BE2C (cell line): ENCODE measurements around the gene SULT1B1.

Experiments used
- DNase-seq: peaks from one replicate; pipeline ENCODE4 v3.0.0-alpha.2; 2020
- H3K27me3 ChIP-seq: fragments of 250-450 bp; sonication (Bioruptor Pico); 2 replicates; pipeline ENCODE4 v1.5.1; 2020; ENCODE audit warnings: mild to moderate bottlenecking
- H3K36me3 ChIP-seq: fragments of 250-450 bp; sonication (Bioruptor Pico); 2 replicates; pipeline ENCODE4 v1.5.1; 2020; ENCODE audit warnings: mild to moderate bottlenecking
- H3K4me1 ChIP-seq: fragments of 250-450 bp; sonication (Bioruptor Pico); 2 replicates; pipeline ENCODE4 v1.5.1; 2020
- H3K4me3 ChIP-seq: 2 replicates; pipeline ENCODE4 v1.5.1; 2011; ENCODE audit warnings: low read depth, low read length
- H3K9me3 ChIP-seq: fragments of 250-450 bp; sonication (Bioruptor Pico); 2 replicates; pipeline ENCODE4 v1.5.1; 2020
- CTCF ChIP-seq: IDR thresholded peaks from 2 replicates; pipeline ENCODE4 v1.5.1; 2012; ENCODE audit warnings: mild to moderate bottlenecking, low read depth, low read length

The SULT1B1 gene

GRCh38 chr4:69717778-69718177, 42.6 kb downstream of the SULT1B1 start:
- TF ChIP-seq CTCF: no peak

GRCh38 chr4:69716654-69717053, 43.8 kb downstream of the SULT1B1 start:
- no peaks in the 10 kb centered on the region for H3K9me3 ChIP-seq
- H3K4me1 ChIP-seq: no peaks in the 10 kb centered on the region
- no peak for TF ChIP-seq CTCF
- no peak for DNase-seq
- no peaks in the 10 kb centered on the region for H3K36me3 ChIP-seq
- no peaks in the 10 kb centered on the region; the same call in 1 of the 2 replicates for H3K27me3 ChIP-seq
- no peak overlapping the region for H3K4me3 ChIP-seq

More at GRCh38 chr4:69717778-69718177, 42.6 kb downstream of the SULT1B1 start:
- no peak for DNase-seq
- H3K9me3 ChIP-seq: no peaks in the 10 kb centered on the region
- H3K27me3 ChIP-seq: no peaks in the 10 kb centered on the region; the same call in 1 of the 2 replicates
- no peaks in the 10 kb centered on the region for H3K4me1 ChIP-seq
- H3K36me3 ChIP-seq: no peaks in the 10 kb centered on the region
- H3K4me3 ChIP-seq: no peak overlapping the region

GRCh38 chr4:69714086-69714485, 46.3 kb downstream of the SULT1B1 start:
- H3K27me3 ChIP-seq: no peaks in the 10 kb centered on the region
- H3K9me3 ChIP-seq: no peaks in the 10 kb centered on the region
- no peaks in the 10 kb centered on the region for H3K4me1 ChIP-seq
- DNase-seq: no peak
- no peak for TF ChIP-seq CTCF
- H3K4me3 ChIP-seq: no peak overlapping the region
- H3K36me3 ChIP-seq: no peaks in the 10 kb centered on the region

DNA sequence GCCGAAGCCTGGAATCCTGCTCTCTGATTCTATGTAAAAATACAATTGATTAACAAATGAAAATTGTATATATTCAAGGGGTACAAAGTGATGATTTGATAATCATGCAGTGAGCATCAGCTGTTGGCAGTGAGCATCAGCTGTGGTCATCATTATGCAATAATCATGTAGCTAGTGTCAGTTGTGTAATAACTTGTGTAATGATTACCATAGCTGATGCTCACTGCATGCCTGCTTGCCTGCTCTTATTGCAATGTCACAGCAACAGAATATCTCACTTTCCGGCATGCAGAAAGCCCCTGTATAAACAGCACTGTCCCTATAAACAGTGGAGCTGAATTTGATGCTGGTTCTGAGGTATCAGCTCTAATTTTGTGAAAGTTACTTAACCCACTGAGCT, 46.8 kb downstream of the SULT1B1 start:
- no peaks in the 10 kb centered on the region for H3K4me1 ChIP-seq
- DNase-seq: no peak
- no peak for TF ChIP-seq CTCF
- no peak overlapping the region for H3K4me3 ChIP-seq
- no peaks in the 10 kb centered on the region for H3K27me3 ChIP-seq
- H3K36me3 ChIP-seq: no peaks in the 10 kb centered on the region
- H3K9me3 ChIP-seq: no peaks in the 10 kb centered on the region

DNA sequence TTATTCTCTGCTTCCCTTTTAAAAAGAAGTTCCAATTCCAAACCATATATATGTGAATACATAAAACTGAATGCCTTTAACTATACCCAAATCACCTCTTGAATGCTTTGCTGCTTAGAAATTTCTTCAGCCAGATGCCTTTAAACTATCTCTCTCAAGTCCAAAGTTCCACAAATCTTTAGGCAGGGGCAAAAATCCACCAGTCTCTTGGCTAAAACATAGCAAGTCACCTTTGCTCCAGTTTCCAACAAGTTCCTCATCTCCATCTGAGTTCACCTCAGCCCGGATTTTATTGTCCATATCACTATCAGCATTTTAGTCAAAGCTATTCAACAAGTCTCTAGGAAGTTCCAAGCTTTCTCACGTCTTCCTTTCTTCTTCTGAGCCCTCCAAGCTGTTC, 49.8 kb downstream of the SULT1B1 start:
- no peaks in the 10 kb centered on the region for H3K27me3 ChIP-seq
- no peaks in the 10 kb centered on the region for H3K36me3 ChIP-seq
- H3K4me1 ChIP-seq: no peaks in the 10 kb centered on the region
- no peak overlapping the region for H3K4me3 ChIP-seq
- DNase-seq: no peak
- no peaks in the 10 kb centered on the region for H3K9me3 ChIP-seq
- TF ChIP-seq CTCF: no peak

GRCh38 chr4:69708211-69708610, 52.2 kb downstream of the SULT1B1 start:
- no peaks in the 10 kb centered on the region for H3K36me3 ChIP-seq
- H3K4me3 ChIP-seq: no peak overlapping the region
- no peak for DNase-seq
- no peaks in the 10 kb centered on the region for H3K4me1 ChIP-seq
- H3K9me3 ChIP-seq: no peaks in the 10 kb centered on the region
- no peak for TF ChIP-seq CTCF
- no peaks in the 10 kb centered on the region for H3K27me3 ChIP-seq
